ENCODE measurements around the gene RAB7A. TPM values are rescaled to one million over a fixed set of nuclear protein-coding genes. Genes with fewer than 3 reads are reported as not detected.

RAB7A gene
- total and polyA plus RNA-seq, 10 of the 15 experiments (the other 5 are each of a cell fraction or from before 2014, with no cell fraction given), result 40.3 to 212 (median 160) TPM

DNA sequence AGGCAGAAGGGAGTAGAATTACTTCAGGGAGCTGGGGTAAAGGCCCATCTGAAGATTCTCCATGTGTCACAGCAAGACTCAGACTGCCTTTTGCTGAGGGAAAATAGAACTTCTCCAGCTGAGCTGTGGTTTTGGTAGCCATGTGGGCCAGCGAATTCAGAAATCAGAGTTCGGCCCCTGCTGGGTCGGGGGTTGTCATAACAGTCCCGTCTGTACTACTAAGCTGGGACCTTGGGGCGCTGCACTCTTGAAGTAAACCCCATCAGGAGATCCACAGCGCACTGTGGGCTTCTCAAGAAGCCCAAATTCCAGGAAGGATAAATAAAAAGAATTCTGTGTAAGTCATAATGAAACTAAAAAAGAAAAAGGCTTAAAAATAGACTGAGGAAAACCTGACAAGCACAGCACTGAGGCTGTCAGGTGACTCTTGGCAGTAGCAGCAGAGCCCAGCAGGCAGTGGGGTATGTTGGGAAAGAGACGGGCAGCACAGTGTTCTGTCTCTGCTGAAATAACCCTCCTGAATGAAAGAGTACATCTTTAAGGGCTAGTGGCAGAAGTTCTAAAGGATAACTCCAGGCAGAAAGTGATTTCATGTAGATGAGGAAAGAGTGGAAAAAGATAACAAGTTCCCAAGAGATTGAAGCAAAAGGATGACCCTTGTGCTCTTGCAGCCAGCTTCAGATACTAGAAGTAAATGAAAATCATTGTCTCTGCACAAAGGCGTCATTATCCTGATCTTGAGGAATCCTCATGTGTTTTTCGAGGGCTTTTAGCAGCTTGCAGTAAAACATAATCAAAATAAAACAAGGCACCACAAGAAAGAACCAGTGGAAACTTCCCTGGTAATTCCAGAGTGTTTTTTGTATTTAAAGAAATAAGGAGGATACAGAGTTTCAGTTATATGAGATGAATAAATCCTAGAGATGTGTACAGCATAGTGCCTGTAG lies 74.5 kb downstream of the RAB7A start:
- in situ Hi-C loops (cut with MboI) (no loop called here), intact Hi-C loops (cut with micrococcal nuclease; ENCODE audit: unreplicated experiment) (no loop called here)
- ChIA-PET CTCF (interaction anchor here (0.9 to 8.1 kb wide), 6 partner anchors 11 to 183 kb away, joined by 3 to 244 read pairs (median 8); no protein-coding TSS in a partner anchor), RAD21 (ENCODE audit: unreplicated experiment) (interaction anchor here (1.0 to 9.4 kb wide), 3 partner anchors 119 to 321 kb away, joined by 3 to 112 read pairs (median 5); partner anchors contain the start of gene RAB43), POLR2A (interaction anchor here (1.2 to 2.5 kb wide), 4 partner anchors 11 to 120 kb away, joined by 4 to 12 read pairs (median 6); no protein-coding TSS in a partner anchor), SMC1A (ENCODE audit: uncharacterized antibody, unreplicated experiment) (interaction anchor here (0.8 to 4.1 kb wide), 7 partner anchors 9 to 183 kb away, joined by 3 to 23 read pairs (median 3); no protein-coding TSS in a partner anchor)
- peak; percentile 14; the same call in 1 of the 3 replicates for ATAC-seq
- Histone ChIP-seq H2AFZ (ENCODE audit: control insufficient read depth, low read depth, low read length) (no peak overlapping the region), H4K20me1 (ENCODE audit: control insufficient read depth, insufficient read depth) (no peaks in the 10 kb centered on the region), H3K4me3 (peak overlapping the region; percentile 7; the same call in 1 of the 2 replicates), H3K4me1 (ENCODE audit: control insufficient read depth, insufficient read depth, low read length) (peaks cover 24% of the 10 kb centered on the region), H3K9me3 (replicated peaks; ENCODE audit: control insufficient read depth, insufficient read depth, low read length) (no peaks in the 10 kb centered on the region), H3K27me3 (replicated peaks in 1 of 2; ENCODE audit: control insufficient read depth in 2 of 2, insufficient read depth in 2 of 2, low read length in 1 of 2) (no peaks in the 10 kb centered on the region), H3K79me2 (ENCODE audit: control insufficient read depth, insufficient read depth, low read length) (peaks cover 12% of the 10 kb centered on the region), H3K27ac (ENCODE audit: control insufficient read depth, insufficient read depth) (0 out of 2 replicates have a peak overlapping the region, but pooled peaks have one; percentile 35), H3K4me2 (ENCODE audit: control insufficient read depth, insufficient read depth) (peak overlapping the region; percentile 39), H3K9ac (ENCODE audit: control insufficient read depth, insufficient read depth, low read length) (peak overlapping the region; percentile 11; the same call in 1 of the 2 replicates), H3K36me3 (ENCODE audit: control insufficient read depth in 2 of 2, insufficient read depth in 2 of 2, low read length in 1 of 2) (peaks cover 19 to 29% of the 10 kb centered on the region in 2 experiments)
- TF ChIP-seq BCL11A (IDR thresholded peaks at IDR 0.05; ENCODE audit: low read depth, low read length) (no peak), JUNB (IDR thresholded peaks at IDR 0.05) (peak; percentile 62), RUNX3 (IDR thresholded peaks at IDR 0.05; ENCODE audit: low read length) (peak; percentile 56; the same call in 1 of the 2 replicates)
- no peak for FAIRE-seq
- BruUV-seq (replicated peaks), result TSS peak; percentile 13
- no peak for DNase-seq (ENCODE audit: low read depth, low spot score)
- 24% methylated on average over 9 of the region's 9 CpGs for WGBS (ENCODE audit: insufficient coverage, insufficient replicate concordance, low lambda C conversion rate, missing lambda C conversion rate)

DNA sequence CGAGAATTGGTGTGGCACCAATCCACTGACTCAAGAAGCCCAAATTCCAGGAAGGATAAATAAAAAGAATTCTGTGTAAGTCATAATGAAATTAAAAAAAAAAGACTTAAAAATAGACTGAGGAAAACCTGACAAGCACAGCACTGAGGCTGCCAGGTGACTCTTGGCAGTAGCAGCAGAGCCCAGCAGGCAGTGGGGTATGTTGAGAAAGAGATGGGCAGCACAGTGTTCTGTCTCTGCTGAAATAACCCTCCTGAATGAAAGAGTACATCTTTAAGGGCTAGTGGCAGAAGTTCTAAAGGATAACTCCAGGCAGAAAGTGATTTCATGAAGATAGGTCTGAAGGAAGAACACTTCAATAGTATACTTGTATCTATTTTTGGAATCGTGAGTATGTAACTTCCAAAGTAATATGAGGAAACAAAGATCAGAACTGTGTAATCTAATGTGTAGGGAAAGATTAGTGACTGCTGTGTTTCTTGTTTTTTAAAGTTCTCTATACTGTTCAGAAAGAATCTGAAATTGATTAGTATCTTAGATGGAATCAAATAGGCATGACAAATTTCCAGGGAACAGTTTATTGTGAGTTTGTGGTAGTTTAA lies 75.9 kb downstream of the RAB7A start:
- no peak overlapping the region for H3K9ac ChIP-seq (ENCODE audit: control insufficient read depth, insufficient read depth, low read length)
- 44% methylated on average over 2 of the region's 2 CpGs for WGBS (ENCODE audit: insufficient coverage, insufficient replicate concordance, low lambda C conversion rate, missing lambda C conversion rate)
- no peak for FAIRE-seq
- ChIA-PET SMC1A (ENCODE audit: uncharacterized antibody, unreplicated experiment) (interaction anchor here (3.1 kb wide), 1 partner anchor 121 kb away, joined by 27 read pairs; no protein-coding TSS in a partner anchor), CTCF (interaction anchor here (1.1 to 5.7 kb wide), 2 partner anchors 8 to 121 kb away, joined by 6 to 42 read pairs; no protein-coding TSS in a partner anchor), POLR2A (no interaction called here), RAD21 (ENCODE audit: unreplicated experiment) (no interaction called here)
- intact Hi-C loops (cut with micrococcal nuclease; ENCODE audit: unreplicated experiment), result no loop called here
- H3K4me1 ChIP-seq (ENCODE audit: control insufficient read depth, insufficient read depth, low read length), result peaks cover 34% of the 10 kb centered on the region
- no peaks in the 10 kb centered on the region for H3K9me3 ChIP-seq (replicated peaks; ENCODE audit: control insufficient read depth, insufficient read depth, low read length)
- H3K4me3 ChIP-seq, result no peak overlapping the region
- no peaks in the 10 kb centered on the region for H3K27me3 ChIP-seq (replicated peaks in 1 of 2; ENCODE audit: control insufficient read depth in 2 of 2, insufficient read depth in 2 of 2, low read length in 1 of 2)
- H3K36me3 ChIP-seq (ENCODE audit: control insufficient read depth in 2 of 2, insufficient read depth in 2 of 2, low read length in 1 of 2), result peaks cover 20 to 21% of the 10 kb centered on the region in 2 experiments
- peaks cover 15% of the 10 kb centered on the region for H3K79me2 ChIP-seq (ENCODE audit: control insufficient read depth, insufficient read depth, low read length)
- no TSS peak for BruUV-seq (replicated peaks)
- H3K27ac ChIP-seq (ENCODE audit: control insufficient read depth, insufficient read depth), result no peak overlapping the region
- no peak for TF ChIP-seq MYB (IDR thresholded peaks at IDR 0.05; ENCODE audit: borderline replicate concordance, low read depth, low read length)
- TF ChIP-seq TARDBP (IDR thresholded peaks at IDR 0.05; ENCODE audit: borderline replicate concordance), result no peak
- no peak for TF ChIP-seq JUNB (IDR thresholded peaks at IDR 0.05)
- TF ChIP-seq POU2F2 (IDR thresholded peaks at IDR 0.05; ENCODE audit: borderline replicate concordance, low read depth, low read length), result no peak
- no peak for TF ChIP-seq CHD1 (IDR thresholded peaks at IDR 0.05; ENCODE audit: low read depth, low read length)
- TF ChIP-seq NR2F1 (conservative IDR thresholded peaks at IDR 0.05), result no peak
- no peak for TF ChIP-seq ZNF217 (IDR thresholded peaks at IDR 0.05)
- TF ChIP-seq CREB1 (IDR thresholded peaks at IDR 0.05; ENCODE audit: low read depth), result no peak
- H3K4me2 ChIP-seq (ENCODE audit: control insufficient read depth, insufficient read depth), result no peak overlapping the region
- no peak overlapping the region for H2AFZ ChIP-seq (ENCODE audit: control insufficient read depth, low read depth, low read length)
- DNase-seq (ENCODE audit: low read depth, low spot score), result no peak
- no peak for ATAC-seq
- H4K20me1 ChIP-seq (ENCODE audit: control insufficient read depth, insufficient read depth), result no peaks in the 10 kb centered on the region
- in situ Hi-C loops (cut with MboI), result no loop called here

All from GM12878 (cell line).